ENCODE measurements around the gene PRPF18.

PRPF18 gene

DNA sequence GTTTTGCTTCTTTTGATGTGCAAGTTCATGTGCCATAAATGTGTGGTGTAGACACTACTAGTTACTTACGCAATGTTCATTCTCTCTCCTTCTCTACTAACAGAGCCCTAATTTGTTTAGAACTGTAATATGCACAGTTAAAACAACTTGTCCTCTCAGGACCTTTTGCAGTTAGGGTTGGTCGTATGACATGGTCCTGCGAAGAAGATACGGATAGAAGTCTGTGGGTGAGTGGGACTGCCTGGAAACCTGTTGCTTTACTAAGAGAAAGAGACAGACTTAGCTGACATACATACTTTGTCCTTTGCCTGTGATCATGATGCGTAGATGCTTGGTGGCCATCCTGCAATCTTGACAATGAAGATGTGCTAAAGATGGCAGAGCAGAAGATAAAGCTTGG, 51.1 kb downstream of the PRPF18 start:
- Histone ChIP-seq H3K4me1 (ENCODE audit: control insufficient read depth, insufficient read depth, low read length) (no peaks in the 10 kb centered on the region), H3K4me3 (ENCODE audit: low read depth, low read length) (no peak overlapping the region), H3K27me3 (ENCODE audit: control insufficient read depth, insufficient read depth, low read length) (no peaks in the 10 kb centered on the region), H3K9ac (ENCODE audit: low read depth, low read length) (no peak overlapping the region), H3K9me3 (ENCODE audit: control insufficient read depth, insufficient read depth, low read length) (peaks cover 12% of the 10 kb centered on the region), H3K36me3 (ENCODE audit: control insufficient read depth, insufficient read depth, low read length) (peaks cover 3% of the 10 kb centered on the region; the same call in 1 of the 2 replicates), H3K27ac (ENCODE audit: low read depth, low read length) (no peak overlapping the region)

- Histone ChIP-seq H3K9ac (ENCODE audit: low read depth, low read length) (no peak overlapping the region), H3K27me3 (ENCODE audit: control insufficient read depth, insufficient read depth, low read length) (no peaks in the 10 kb centered on the region), H3K9me3 (ENCODE audit: control insufficient read depth, insufficient read depth, low read length) (peaks cover 12% of the 10 kb centered on the region), H3K36me3 (ENCODE audit: control insufficient read depth, insufficient read depth, low read length) (peaks cover 19% of the 10 kb centered on the region), H3K27ac (ENCODE audit: low read depth, low read length) (no peak overlapping the region), H3K4me3 (ENCODE audit: low read depth, low read length) (no peak overlapping the region), H3K4me1 (ENCODE audit: control insufficient read depth, insufficient read depth, low read length) (no peaks in the 10 kb centered on the region)
Observed at GRCh38 chr10:13642293-13642692, 55.5 kb downstream of the PRPF18 start.

- H3K36me3 ChIP-seq (ENCODE audit: control insufficient read depth, insufficient read depth, low read length), result peaks cover 24% of the 10 kb centered on the region
- no peak overlapping the region for H3K4me3 ChIP-seq (ENCODE audit: low read depth, low read length)
- no peaks in the 10 kb centered on the region for H3K4me1 ChIP-seq (ENCODE audit: control insufficient read depth, insufficient read depth, low read length)
- no peak overlapping the region for H3K9ac ChIP-seq (ENCODE audit: low read depth, low read length)
- H3K27me3 ChIP-seq (ENCODE audit: control insufficient read depth, insufficient read depth, low read length), result no peaks in the 10 kb centered on the region
- no peak overlapping the region for H3K27ac ChIP-seq (ENCODE audit: low read depth, low read length)
- peaks cover 12% of the 10 kb centered on the region for H3K9me3 ChIP-seq (ENCODE audit: control insufficient read depth, insufficient read depth, low read length)
Observed at GRCh38 chr10:13643016-13643415, 56.3 kb downstream of the PRPF18 start.

GRCh38 chr10:13644866-13645265, 58.1 kb downstream of the PRPF18 start:
- H3K36me3 ChIP-seq (ENCODE audit: control insufficient read depth, insufficient read depth, low read length), result peaks cover 30% of the 10 kb centered on the region
- no peak overlapping the region for H3K9ac ChIP-seq (ENCODE audit: low read depth, low read length)
- no peak overlapping the region for H3K27ac ChIP-seq (ENCODE audit: low read depth, low read length)
- peaks cover 12% of the 10 kb centered on the region for H3K9me3 ChIP-seq (ENCODE audit: control insufficient read depth, insufficient read depth, low read length)
- H3K4me3 ChIP-seq (ENCODE audit: low read depth, low read length), result no peak overlapping the region
- no peaks in the 10 kb centered on the region for H3K4me1 ChIP-seq (ENCODE audit: control insufficient read depth, insufficient read depth, low read length)
- no peaks in the 10 kb centered on the region for H3K27me3 ChIP-seq (ENCODE audit: control insufficient read depth, insufficient read depth, low read length)

DNA sequence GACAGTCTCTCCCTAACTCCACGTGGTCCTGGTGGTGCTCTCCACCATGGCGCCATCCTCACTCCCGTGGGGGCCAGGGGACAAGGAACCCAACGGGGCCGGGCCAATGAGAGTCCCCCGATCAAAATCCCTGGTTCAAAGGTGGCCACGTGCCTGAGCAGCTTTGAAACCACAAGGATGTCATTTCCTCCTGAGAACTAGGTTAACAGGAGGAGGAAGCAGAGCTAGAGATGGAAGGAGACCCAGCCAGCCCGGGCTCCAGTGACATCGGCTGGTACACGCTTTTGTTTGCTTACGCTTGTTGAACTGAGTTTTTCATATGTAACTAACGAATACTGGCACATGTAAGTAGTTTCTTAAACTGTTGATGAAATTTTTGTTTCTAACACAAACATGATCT, 61.7 kb downstream of the PRPF18 start:
- Histone ChIP-seq H3K4me1 (ENCODE audit: control insufficient read depth, insufficient read depth, low read length) (no peaks in the 10 kb centered on the region), H3K36me3 (ENCODE audit: control insufficient read depth, insufficient read depth, low read length) (peaks cover 42% of the 10 kb centered on the region), H3K9me3 (ENCODE audit: control insufficient read depth, insufficient read depth, low read length) (no peaks in the 10 kb centered on the region), H3K27me3 (ENCODE audit: control insufficient read depth, insufficient read depth, low read length) (no peaks in the 10 kb centered on the region), H3K27ac (ENCODE audit: low read depth, low read length) (no peak overlapping the region), H3K9ac (ENCODE audit: low read depth, low read length) (no peak overlapping the region), H3K4me3 (ENCODE audit: low read depth, low read length) (no peak overlapping the region)

DNA sequence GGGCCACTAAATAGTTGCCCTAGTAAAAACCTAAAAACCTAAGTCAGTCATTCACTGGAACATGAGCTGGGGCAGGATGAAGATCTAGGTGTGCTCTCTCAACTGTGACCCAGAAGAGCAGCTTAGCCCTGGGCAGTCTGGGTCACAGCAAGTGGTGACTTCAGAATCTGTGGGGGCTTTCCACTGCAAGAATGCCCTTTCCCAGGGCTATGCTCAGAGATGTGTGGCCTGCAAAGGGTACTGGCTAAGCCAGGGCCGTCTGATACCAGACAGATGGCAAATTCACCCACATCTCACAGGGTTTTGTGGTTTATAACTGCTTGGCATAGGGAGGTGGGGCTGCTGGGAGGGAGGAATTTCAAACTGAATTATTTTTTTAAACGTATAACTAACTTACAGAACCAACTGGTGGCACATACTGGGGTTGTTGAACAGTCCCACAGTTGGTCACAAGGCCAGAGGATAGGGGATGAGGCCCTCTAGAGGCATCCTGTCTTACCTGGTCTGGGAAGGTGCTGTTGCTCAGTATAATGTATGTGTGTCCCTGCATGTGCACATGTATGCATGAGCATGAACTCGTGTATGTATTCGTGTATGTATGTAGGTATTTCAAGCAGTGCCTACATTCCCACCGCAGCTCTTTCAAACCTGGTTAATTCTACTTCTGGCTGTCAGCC, 63.2 kb downstream of the PRPF18 start:
- Histone ChIP-seq H3K4me1 (ENCODE audit: control insufficient read depth, insufficient read depth, low read length) (no peaks in the 10 kb centered on the region), H3K9ac (ENCODE audit: low read depth, low read length) (no peak overlapping the region), H3K27ac (ENCODE audit: low read depth, low read length) (no peak overlapping the region), H3K27me3 (ENCODE audit: control insufficient read depth, insufficient read depth, low read length) (no peaks in the 10 kb centered on the region), H3K4me3 (ENCODE audit: low read depth, low read length) (no peak overlapping the region), H3K36me3 (ENCODE audit: control insufficient read depth, insufficient read depth, low read length) (peaks cover 57% of the 10 kb centered on the region), H3K9me3 (ENCODE audit: control insufficient read depth, insufficient read depth, low read length) (no peaks in the 10 kb centered on the region)

DNA sequence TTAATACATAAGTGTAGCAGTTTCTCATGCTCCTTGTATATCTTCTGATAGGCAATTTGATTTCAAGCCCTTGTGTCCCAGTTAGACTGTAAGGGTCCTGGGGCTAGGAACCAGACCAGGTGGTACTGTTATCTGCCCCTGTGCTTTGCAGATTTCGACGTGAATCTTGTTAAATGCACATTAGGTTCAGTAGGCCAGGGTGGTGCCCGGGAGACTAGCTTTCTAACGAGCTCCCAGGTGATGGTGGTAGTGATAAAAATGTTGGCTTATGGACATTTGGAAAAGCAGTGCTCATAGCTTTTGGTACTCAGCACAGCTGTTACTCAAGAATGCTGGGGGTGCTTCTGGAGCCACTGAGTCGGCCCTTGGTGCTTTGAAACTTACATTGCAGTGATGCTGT, 64.2 kb downstream of the PRPF18 start:
- no peak overlapping the region for H3K9ac ChIP-seq (ENCODE audit: low read depth, low read length)
- H3K36me3 ChIP-seq (ENCODE audit: control insufficient read depth, insufficient read depth, low read length), result peaks cover 58% of the 10 kb centered on the region
- H3K27me3 ChIP-seq (ENCODE audit: control insufficient read depth, insufficient read depth, low read length), result no peaks in the 10 kb centered on the region
- H3K9me3 ChIP-seq (ENCODE audit: control insufficient read depth, insufficient read depth, low read length), result no peaks in the 10 kb centered on the region
- H3K4me1 ChIP-seq (ENCODE audit: control insufficient read depth, insufficient read depth, low read length), result no peaks in the 10 kb centered on the region
- no peak overlapping the region for H3K27ac ChIP-seq (ENCODE audit: low read depth, low read length)
- H3K4me3 ChIP-seq (ENCODE audit: low read depth, low read length), result no peak overlapping the region

DNA sequence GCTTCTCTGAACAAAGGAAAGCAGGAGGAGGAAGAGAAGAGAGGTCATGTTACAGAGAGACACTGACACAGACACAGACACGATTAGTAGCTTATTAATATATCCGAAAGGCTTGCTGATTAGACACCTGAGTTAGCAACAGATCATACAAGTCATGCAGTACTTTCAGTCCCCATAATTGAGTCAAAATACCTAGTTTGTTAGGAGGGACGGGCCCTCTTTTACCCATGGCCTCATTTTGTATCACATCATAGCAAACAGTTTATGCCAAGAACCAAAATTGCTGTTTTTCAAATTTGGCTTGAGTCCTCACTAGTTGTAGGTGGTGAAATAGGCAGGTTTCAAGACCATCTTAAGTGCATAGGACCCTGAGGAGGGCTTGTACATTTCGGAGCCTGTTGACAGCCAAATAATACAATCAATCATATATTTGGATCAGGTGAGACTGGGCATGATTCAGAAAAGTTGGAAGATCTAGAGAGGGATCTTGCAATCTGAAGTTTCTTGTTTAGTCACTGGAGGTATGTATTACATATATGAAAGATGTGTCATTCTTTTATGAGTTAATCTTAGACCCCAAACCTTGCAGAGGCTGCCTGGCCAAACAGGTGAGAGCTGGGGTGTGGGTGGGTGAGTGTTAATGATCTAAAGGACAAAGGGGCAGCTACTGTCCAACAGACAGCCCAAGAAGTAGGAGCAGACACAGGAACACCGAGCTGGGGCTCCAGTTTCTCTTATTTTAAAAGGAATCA, 65.4 kb downstream of the PRPF18 start:
- H3K4me1 ChIP-seq (ENCODE audit: control insufficient read depth, insufficient read depth, low read length), result no peaks in the 10 kb centered on the region
- H3K27me3 ChIP-seq (ENCODE audit: control insufficient read depth, insufficient read depth, low read length), result no peaks in the 10 kb centered on the region
- H3K36me3 ChIP-seq (ENCODE audit: control insufficient read depth, insufficient read depth, low read length), result peaks cover 52% of the 10 kb centered on the region
- no peak overlapping the region for H3K27ac ChIP-seq (ENCODE audit: low read depth, low read length)
- no peaks in the 10 kb centered on the region for H3K9me3 ChIP-seq (ENCODE audit: control insufficient read depth, insufficient read depth, low read length)
- no peak overlapping the region for H3K4me3 ChIP-seq (ENCODE audit: low read depth, low read length)
- H3K9ac ChIP-seq (ENCODE audit: low read depth, low read length), result no peak overlapping the region

DNA sequence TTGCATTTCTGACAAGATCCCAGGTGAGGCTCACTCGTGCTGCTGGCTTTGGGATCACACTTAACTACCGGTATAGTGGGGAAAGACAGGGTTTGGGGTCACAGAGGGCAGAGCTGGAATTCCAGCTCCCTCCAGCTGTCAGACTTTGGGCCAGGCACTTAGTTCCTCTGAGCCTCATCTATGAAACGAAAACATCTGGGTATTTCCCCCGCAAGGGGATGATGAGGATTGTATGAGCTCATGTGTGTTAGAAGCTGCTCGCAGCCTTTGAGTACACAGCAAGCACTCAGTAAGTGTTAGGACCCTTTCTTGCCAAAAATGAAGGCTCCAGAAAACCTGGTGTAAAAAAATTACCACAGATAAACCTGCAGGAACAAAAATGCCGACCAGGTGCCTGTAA, 66.1 kb downstream of the PRPF18 start:
- Histone ChIP-seq H3K27ac (ENCODE audit: low read depth, low read length) (no peak overlapping the region), H3K9ac (ENCODE audit: low read depth, low read length) (no peak overlapping the region), H3K27me3 (ENCODE audit: control insufficient read depth, insufficient read depth, low read length) (no peaks in the 10 kb centered on the region), H3K36me3 (ENCODE audit: control insufficient read depth, insufficient read depth, low read length) (peaks cover 47% of the 10 kb centered on the region), H3K9me3 (ENCODE audit: control insufficient read depth, insufficient read depth, low read length) (no peaks in the 10 kb centered on the region), H3K4me3 (ENCODE audit: low read depth, low read length) (no peak overlapping the region), H3K4me1 (ENCODE audit: control insufficient read depth, insufficient read depth, low read length) (no peaks in the 10 kb centered on the region)

DNA sequence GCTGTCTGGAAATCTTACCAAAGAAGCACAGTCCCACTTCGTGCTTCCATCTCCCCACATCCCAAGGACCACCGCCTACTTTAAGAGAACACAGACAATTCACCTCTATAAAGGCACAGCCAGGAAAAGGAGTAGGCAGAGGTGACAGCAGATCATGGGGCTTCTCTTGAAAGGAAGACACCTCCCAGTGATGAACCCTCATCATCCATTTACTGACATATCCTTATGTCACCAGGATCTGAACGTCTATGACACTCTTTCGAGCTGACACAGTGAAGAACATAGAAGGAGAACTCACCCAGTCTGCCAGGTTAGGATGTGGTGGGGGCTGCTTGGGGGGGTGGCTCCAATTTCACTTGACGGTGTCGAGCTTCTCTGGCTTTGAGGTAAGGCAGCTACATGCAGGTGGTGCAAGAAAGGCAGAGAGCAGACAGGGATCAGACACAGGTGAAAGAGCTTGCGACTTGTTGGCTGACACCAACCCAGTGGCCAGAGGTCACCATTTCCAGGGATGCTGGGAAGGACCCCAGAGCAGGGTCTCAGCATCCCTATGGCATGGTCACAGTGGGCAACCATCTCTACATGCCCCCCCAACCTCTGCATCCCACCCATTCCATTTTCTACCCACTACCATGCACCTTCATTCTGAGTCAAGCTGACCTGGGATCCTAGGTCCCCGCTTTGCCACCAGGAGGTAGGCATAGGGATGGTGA, 67.5 kb downstream of the PRPF18 start:
- Histone ChIP-seq H3K9me3 (ENCODE audit: control insufficient read depth, insufficient read depth, low read length) (no peaks in the 10 kb centered on the region), H3K36me3 (ENCODE audit: control insufficient read depth, insufficient read depth, low read length) (peaks cover 47% of the 10 kb centered on the region), H3K27ac (ENCODE audit: low read depth, low read length) (no peak overlapping the region), H3K9ac (ENCODE audit: low read depth, low read length) (no peak overlapping the region), H3K27me3 (ENCODE audit: control insufficient read depth, insufficient read depth, low read length) (no peaks in the 10 kb centered on the region), H3K4me3 (ENCODE audit: low read depth, low read length) (no peak overlapping the region), H3K4me1 (ENCODE audit: control insufficient read depth, insufficient read depth, low read length) (0 out of 2 replicates have a peak, but pooled peaks cover under 1% of the 10 kb centered on the region)

- Histone ChIP-seq H3K9ac (ENCODE audit: low read depth, low read length) (no peak overlapping the region), H3K27ac (ENCODE audit: low read depth, low read length) (no peak overlapping the region), H3K9me3 (ENCODE audit: control insufficient read depth, insufficient read depth, low read length) (no peaks in the 10 kb centered on the region), H3K27me3 (ENCODE audit: control insufficient read depth, insufficient read depth, low read length) (no peaks in the 10 kb centered on the region), H3K4me3 (ENCODE audit: low read depth, low read length) (no peak overlapping the region), H3K4me1 (ENCODE audit: control insufficient read depth, insufficient read depth, low read length) (0 out of 2 replicates have a peak, but pooled peaks cover 6% of the 10 kb centered on the region), H3K36me3 (ENCODE audit: control insufficient read depth, insufficient read depth, low read length) (peaks cover 50% of the 10 kb centered on the region)
Observed at GRCh38 chr10:13654846-13655245, 68.1 kb downstream of the PRPF18 start.

Data from HUES48 (cell line).